Measurements from ENCODE around the gene MCMBP.
"Not testable (repeated sequence)": the region's sequence is repeated elsewhere in the genome, so short reads cannot be mapped to it uniquely, and the experiment has no call there.

Gene MCMBP, protein sequence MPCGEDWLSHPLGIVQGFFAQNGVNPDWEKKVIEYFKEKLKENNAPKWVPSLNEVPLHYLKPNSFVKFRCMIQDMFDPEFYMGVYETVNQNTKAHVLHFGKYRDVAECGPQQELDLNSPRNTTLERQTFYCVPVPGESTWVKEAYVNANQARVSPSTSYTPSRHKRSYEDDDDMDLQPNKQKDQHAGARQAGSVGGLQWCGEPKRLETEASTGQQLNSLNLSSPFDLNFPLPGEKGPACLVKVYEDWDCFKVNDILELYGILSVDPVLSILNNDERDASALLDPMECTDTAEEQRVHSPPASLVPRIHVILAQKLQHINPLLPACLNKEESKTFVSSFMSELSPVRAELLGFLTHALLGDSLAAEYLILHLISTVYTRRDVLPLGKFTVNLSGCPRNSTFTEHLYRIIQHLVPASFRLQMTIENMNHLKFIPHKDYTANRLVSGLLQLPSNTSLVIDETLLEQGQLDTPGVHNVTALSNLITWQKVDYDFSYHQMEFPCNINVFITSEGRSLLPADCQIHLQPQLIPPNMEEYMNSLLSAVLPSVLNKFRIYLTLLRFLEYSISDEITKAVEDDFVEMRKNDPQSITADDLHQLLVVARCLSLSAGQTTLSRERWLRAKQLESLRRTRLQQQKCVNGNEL

DNA sequence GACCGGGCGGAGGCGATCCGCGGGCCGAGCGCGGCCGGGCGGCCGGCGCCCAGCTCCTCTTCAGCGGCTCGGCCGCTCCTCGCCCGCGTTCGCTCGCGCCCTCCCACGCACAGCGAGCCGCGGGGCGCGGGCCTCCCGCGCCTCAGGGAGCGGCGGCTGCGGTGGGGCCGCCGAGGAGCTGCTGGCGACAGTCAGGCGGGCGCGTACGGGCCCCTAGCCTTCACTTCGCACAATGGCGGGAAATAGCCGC lies at the start of gene MCMBP:
MCMBP (minus strand) TSS at position 234 of the 250 bp plus-strand sequence. CDS start 259 bp downstream, outside the sequence.
- DNase-seq (ENCODE audit: low read depth), result no peak

DNA sequence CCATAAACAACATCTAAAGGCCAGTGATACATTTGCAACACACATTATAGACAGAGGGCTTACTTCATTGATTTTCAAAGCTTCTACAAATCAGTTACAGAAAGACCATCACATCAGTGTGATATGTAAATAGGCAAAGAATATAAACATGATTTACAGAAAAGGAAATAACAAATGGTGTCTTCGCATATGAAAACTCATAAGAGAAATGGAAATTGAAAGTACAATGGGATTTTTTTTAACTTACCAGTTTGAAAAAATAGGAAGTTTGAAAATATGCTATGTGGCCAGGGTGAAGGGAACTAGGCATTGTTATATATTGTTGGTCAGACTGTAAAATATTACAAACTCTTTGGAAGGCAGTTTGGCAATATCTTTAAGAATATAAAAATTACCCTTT lies 47.2 kb upstream of the MCMBP start:
- no peak for DNase-seq (ENCODE audit: low read depth)

DNA sequence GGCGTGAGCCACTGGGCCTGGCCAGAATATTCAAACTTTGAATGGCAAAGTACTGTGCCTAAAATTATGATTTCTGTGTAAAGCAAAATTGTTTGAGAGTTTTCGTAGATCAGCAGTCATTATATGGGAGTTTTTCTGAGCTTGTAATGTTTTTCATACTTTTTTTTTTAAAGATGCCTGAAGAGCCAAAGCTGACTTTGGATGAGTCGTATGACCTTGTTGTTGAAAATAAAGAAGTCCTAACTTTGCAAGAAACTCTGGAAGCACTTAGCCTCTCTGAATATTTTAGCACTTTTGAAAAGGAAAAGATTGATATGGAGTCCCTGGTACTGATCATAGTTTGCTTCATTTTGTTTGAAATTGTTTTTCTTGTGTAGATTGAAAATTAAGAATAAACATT lies 46.6 kb upstream of the MCMBP start:
- no peak for DNase-seq (ENCODE audit: low read depth)

DNA sequence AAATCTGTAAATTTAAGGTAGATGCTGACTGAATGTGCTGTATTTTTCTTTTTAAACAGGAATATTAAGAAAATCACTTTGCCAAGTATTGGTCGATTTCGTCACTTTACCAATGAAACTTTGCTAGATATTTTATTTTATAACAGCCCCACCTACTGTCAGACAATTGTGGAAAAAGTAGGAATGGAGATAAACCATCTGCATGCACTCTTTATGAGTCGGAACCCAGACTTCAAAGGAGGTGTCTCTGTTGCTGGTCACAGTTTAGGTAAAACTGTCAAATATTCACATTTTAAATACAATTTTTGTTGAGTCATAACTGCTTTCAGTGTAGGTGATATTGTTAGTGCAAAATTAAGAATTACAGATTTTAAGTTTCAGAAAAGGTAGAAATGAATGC lies 45.1 kb upstream of the MCMBP start:
- peak; percentile 23 for DNase-seq (ENCODE audit: low read depth)

DNA sequence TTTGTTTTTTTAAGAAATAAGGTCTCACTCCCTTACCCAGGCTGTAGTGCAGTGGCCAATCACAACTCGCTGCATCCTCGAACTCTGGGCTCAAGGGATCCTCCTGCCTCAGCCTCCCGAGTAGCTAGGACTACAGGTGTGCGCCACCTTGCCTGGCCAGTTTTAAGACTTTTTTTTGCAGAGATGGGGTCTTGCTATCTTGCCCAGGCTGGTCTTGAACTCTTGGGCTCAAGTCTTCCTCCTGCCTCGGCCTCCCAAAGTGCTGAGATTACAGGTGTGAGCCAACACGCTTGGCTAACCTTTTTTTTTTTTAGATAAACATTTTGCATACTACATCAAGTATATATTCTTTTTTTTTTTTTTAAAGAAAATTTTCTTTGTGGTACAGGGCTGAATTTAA lies 38.0 kb upstream of the MCMBP start:
- DNase-seq (ENCODE audit: low read depth), result no peak

DNA sequence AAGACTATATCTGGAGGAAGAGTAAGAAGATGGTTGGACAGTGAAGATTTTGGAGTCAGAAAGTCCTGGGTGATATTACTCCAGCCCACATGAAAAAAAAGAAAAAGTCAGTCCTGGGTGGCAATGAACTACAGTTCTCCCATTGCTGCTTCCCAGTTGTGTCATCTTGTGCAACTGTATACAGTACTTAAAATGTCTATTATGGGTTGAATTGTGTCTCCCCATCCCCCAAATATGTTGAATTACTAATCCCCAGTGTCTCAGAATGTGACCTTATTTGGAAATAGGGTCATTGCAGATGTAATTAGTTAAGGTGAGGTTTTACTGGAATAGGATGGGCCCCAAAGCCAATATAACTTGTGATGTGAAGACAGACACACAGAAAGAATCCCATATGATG lies 35.5 kb upstream of the MCMBP start:
- no peak for DNase-seq (ENCODE audit: low read depth)

DNA sequence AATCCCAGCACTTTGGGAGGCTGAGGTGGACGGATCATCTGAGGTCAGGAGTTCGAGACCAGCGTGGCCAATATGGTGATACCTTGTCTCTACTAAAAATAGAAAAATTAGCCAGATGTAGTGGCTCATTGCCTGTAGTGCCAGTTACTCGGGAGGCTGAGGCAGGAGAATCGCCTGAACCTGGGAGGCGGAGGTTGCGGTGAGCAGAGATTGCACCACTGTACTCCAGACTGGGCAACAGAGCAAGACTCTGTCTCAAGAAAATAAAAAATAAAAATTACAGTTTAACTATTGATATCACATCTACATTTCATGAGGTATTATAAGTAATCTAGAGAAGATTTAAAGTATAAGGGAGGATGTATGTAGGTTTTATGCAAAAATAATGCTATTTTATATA lies 35.1 kb upstream of the MCMBP start:
- DNase-seq (ENCODE audit: low read depth), result not testable (repeated sequence)

DNA sequence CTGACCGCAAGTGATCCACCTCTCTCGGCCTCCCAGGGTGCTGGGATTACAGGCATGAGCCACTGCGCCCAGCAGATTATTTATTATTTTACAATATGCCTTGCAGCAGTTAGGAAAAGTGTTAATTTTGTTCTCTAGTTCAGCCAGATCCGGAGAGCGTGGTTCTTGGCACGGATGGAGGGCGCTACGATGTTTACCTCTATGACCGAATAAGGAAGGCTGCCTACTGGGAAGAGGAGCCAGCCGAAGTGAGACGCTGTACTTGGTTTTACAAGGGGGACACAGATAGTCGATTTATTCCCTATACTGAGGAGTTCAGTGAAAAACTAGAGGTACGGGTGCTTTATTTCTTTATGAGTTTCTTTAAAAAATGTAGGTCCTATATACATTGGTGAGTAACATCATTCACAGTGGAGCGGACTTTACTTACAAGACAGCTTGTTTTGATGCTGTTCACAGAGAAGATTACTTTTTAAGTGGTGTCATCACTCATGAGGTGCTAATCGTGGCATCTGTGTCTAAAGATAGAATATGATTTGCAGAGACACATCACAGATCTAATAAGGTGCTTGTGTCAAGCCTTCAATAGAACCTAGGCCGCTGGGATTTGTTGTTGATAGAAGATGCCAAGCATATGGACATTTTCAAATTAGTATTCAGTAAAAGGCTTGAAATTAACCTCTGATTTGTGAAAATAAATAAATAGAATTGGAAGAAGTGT lies 31.5 kb upstream of the MCMBP start:
- no peak for DNase-seq (ENCODE audit: low read depth)

DNA sequence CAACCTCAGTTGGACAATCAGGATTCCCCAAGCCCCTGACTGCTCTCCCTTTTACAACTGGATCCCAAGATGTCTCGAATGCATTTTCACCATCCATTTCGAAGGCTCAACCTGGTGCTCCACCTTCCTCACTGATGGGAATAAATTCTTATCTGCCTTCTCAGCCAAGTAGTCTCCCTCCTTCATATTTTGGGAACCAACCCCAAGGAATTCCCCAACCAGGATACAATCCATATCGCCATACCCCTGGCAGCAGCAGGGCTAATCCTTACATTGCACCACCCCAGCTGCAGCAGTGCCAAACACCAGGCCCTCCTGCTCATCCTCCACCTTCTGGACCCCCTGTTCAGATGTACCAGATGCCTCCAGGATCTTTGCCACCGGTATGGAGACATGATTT lies 25.9 kb upstream of the MCMBP start:
- no peak for DNase-seq (ENCODE audit: low read depth)

DNA sequence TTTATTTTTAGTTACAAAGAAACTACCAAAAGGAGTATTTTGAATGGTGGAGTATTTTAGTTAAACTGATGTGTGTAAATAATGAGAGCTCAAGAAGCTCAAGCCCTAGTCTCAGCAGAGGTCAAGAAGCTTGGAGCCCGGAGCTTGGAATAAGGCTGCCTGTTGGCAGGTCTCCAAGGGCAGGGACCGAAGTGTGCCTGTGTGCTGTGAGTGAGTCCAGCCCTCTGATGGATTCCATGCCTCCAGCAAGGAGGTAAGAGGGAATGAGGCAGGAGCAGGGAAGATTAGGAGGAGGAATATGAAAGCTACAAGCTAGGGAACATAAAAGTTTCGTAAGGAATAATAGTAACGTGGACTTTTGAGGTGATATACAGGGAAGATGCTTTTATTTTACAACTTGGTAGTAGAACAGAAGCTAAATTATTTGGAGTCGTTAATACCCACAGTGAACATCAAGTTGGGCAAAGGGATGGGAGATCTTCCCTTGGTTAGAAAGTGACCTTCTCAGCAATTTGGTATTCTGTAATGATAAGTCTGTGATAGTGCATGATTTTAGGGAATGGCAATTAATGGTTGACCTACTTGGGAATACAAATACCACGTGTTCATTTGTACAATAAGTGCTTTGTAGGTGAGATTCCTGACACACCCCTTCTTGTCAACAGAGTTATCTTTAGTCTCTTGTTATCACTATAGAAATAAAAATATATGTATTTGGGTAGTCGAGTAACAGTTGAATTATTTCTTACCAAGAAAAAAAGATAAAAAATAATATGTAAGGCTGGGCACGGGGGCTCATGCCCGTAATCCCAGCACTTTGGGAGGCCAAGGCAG lies 24.5 kb upstream of the MCMBP start:
- no peak for DNase-seq (ENCODE audit: low read depth)

DNA sequence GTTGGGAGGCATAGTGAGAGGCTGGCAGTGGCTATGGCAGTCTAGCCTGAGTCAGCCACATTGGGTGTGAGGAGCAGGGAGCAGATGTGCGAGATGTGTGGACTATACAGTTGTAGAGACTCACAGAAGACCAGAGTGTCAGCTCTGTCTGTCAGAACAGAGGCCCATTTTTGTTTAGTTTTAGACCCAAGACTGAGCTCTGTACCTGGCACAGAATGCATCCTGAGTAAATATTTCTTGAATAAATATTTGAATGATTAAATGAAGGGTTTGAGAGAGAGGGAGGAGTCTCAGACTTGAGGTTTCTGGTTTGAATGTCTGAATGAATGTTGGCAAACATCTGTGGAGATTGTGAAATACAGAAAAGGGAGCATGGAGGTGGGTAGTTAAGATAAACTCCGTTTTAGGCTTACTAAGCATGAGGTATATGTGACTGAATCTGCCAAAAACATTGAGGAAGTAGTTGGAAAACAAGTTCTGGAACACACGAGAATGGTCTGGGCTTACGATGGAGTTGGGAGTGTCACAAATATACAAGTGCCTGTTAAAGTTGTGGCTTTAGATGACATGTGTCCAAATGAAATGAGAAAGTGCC lies 23.5 kb upstream of the MCMBP start:
- peak; percentile 54 for DNase-seq (ENCODE audit: low read depth)

DNA sequence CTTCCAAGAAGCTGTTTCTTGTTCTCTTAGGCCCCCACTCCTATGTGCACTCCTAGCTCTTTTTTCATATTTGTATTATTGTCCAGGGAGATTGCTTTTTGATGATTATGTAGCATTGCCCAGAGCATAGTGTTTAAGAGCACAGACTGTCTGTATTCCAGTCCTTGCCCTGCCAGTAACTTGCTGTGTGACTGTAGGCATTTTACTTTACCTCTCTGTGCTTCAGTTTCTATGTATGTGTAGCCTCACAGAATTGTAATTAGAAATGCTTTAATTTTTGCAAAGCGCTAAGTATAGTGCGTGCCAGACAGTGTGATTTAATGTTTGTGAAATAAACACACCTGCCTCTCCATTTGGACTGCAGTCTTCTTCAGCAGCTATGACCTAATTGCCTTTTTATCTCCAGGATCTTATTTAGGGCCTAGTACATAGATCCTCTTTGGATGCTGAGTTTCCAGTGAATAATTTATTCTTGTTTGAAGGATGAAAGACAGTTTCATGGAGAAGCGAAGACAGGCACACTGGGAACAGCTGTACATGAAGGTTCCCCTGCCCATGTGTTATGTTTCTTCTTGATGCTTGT lies 21.3 kb upstream of the MCMBP start:
- DNase-seq (ENCODE audit: low read depth), result no peak

DNA sequence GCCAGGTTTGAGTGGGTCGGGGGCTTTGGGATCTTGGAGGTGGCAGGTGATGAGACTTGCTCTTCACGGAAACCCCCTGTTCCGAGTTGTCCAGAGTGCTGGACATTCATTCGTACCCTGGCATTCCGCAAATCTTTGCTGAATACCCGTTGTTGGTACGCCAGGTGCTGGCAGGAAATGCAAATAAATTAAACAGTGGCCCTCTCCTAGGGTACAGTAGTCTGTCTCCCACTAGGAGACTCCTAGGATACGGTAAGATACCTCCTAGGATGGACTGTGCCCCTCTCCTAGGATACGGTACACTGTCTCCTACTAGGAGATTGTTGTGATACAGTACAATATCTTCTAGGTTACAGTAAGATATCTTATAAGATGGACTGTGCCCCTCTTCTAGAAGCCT lies 20.4 kb upstream of the MCMBP start:
- DNase-seq (ENCODE audit: low read depth), result peak; percentile 20

DNA sequence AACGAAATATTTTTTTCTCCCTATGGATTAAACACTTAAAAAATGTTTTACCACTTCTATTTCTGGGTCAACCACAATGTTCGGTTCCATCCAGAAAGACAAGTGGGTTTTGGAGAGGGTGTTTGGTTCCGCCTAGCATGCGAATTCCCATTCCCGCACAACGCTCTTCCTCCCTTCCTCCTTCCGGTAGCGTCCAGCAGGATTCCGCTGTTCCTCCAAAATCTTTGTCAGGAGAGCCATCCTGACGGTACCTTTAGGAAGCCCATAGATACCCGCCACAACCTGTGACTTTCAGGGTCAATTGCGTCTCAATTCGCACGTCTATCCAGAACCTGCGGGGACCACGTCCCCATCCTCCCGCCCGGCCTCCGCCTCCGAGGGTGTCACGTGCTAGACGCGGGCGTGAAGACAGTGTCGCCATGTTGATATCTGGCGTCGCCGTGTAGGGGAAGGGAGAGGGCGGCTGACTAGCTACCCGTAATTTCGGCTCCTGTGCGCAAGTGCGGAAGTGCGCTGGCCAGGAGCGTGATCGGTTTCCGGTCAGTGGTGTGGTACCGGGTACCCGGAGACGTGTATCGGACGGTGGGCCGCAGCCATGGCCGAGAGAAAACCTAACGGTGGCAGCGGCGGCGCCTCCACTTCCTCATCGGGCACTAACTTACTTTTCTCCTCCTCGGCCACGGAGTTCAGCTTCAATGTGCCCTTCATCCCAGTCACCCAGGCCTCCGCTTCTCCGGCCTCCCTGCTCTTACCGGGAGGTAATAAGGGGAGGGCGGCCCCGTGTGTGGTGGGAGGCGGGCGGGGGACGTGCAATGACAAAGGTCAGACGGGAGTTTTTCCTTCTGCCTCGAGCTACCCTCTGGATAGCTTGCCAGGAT lies 19.8 kb upstream of the MCMBP start, which contains the start of gene SEC23IP:
SEC23IP (plus strand) TSS at position 543 of the 878 bp plus-strand sequence; CDS start at position 596, 53 bp downstream.
- peak; percentile 97 for DNase-seq (ENCODE audit: low read depth)

DNA sequence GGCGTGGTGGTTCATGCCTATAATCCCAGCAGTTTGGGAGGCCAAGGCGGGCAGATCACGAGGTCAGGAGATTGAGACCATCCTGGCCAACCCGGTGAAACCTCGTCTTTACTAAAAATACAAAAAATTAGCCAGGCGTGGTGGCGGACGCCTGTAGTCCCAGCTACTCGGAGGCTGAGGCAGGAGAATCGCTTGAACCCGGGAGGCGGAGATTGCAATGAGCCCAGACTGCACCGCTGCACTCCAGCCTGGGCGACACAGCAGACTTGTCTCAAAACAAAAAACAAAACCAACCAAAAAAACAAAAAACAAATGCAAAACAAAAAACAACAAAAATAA lies 19.2 kb upstream of the MCMBP start:
- DNase-seq (ENCODE audit: low read depth), result not testable (repeated sequence)

DNA sequence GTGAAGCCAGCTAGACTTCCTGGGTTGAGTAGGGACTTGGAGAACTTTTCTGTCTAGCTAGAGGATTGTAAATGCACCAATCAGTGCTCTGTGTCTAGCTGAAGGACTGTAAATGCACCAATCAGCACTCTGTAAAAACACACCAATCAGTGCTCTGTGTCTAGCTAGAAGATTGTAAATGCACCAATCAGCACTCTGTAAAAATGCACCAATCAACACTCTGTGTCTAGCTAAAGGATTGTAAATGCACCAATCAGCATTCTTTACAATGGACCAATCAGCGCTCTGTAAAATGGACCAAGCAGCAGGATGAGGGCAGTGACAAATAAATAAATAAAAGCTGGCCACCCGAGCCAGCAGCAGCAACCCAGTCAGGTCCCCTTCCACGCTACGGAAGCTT lies 17.7 kb upstream of the MCMBP start:
- DNase-seq (ENCODE audit: low read depth), result not testable (repeated sequence)

DNA sequence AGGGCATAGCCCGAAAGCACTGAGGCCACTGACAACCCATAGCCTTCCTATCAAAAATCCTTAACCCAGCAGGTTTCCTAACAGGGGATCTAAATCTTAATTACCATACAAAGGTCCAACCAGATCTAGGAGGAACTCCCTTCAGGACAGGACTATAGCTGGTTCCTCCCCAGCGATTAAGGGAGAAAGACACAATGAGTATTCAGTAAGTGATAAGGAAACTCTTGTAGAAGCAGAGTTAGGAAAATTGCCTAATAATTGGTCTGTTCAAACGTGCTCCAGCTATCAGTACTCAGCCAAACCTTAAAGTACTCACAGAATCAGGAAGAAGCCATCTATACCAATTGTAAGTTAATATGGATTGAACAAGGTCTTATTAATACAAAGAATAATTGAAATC lies 16.6 kb upstream of the MCMBP start:
- DNase-seq (ENCODE audit: low read depth), result not testable (repeated sequence)

DNA sequence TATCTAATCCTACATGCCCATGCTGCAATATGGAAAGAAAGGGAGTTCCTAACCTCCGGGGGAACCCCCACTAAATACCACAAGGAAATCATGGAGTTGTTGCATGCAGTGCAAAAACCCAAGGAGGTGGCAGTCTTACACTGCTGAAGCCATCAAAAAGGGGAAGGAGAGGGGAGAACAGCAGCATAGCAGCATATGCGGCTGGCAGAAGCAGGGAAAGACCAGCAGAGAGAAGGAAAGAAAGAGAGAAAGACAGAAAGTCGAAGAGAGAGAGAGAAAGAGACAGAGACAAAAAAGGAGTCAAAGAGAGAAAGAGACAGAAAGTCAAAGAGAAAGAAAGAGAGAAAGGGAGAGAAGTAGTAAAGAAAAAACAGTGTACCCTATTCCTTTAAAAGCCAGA lies 16.1 kb upstream of the MCMBP start:
- not testable (repeated sequence) for DNase-seq (ENCODE audit: low read depth)

DNA sequence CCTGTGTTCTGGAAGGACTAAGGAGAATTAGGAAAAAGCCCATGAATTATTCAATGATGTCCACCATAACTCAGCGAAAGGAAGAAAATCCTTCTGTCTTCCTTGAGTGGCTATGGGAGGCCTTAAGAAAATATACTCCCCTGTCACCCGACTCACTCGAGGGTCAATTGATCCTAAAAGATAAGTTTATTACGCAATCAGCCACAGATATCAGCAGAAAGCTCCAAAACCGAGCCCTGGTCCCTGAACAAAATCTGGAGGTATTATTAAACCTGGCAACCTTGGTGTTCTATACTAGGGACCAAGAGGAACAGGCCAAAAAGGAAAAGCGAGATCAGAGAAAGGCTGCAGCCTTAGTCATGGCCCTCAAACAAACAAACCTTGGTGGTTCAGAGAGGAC lies 13.4 kb upstream of the MCMBP start:
- DNase-seq (ENCODE audit: low read depth), result not testable (repeated sequence)

DNA sequence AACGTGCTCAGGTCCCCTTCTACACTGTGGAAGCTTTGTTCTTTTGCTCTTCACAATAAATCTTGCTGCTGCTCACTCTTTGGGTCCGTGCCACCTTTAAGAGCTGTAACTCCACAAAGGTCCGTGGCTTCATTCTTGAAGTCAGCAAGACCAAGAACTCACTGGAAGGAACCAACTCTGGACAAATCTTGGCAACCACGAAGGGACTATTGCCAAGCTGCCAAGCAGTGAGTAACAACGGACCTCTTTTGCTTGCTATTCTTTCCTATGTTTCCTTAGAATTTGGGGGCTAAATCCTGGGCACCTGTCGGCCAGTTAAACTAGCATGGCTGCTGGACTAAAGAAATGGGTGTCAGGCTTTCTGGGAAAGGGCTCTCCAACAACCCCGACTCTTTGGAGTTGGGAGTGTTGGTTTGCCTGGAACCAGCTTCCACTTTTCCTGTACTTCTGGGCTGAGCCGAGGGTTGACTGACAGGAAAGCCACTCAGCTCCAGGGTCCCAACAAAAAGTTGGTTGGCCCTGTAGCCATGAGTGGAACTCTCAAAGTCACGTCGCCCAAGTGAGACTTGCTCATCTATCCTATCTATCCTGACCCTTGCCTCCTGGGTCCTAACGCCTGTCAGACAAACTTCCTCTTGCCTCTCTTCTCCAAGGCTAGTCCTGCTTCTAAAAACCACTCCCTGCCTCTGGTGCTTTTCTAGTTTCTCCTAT lies 11.4 kb upstream of the MCMBP start:
- not testable (repeated sequence) for DNase-seq (ENCODE audit: low read depth)
